Hematopoietic multipotent progenitor cell treated with erythropoietin and hydrocortisone succinate and interleukin-3 and kit ligand, for 8 days (in vitro differentiated cells): ENCODE measurements around the gene CLCN7.

Experiments used
- DNase-seq: peaks from one replicate; pipeline ENCODE4 v3.0.0-alpha.2; 2015

CLCN7 gene

GRCh38 chr16:1460602-1461138, 14.2 kb downstream of the CLCN7 start:
- DNase-seq = no peak

DNA sequence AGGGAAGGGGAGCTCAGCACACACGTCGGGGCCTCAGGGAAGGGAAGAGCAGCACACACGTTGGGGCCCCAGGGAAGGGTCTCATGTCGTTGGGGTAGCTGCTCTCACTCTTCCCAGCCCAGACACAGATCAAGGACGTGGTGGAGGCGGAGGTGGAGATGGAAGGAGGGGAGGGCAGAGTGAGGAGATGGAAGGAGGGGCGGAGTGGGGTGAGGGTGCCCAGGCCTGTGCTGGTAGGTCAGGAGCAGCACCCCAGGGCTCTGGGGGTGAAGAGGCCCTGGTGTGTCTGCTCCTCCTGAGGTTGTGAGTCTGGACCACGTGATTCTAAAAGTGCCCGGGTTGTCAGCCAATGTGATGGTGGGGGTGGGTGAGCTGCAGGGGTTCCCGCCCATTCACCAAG, 14.9 kb downstream of the CLCN7 start:
- DNase-seq = no peak

DNA sequence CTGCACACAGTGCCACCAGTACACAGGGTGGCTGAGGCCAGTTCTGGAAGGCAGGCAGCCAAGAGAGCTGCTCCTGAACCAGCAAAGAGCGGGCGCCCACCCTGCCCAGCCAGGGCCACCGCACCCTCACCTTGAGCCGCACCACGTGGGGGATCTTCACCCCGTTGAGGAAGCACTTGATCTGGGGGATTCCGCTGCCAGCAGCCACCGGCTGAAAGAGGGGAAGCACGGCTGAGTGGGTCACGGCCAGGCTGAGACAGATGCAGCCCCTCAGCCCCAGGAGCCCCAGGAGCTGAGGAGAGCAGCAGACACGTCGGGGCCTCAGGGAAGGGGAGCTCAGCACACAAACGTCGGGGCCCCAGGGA, 15.9 kb downstream of the CLCN7 start:
- no peak for DNase-seq

GRCh38 chr16:1458336-1458976, 16.4 kb downstream of the CLCN7 start:
- no peak for DNase-seq

DNA sequence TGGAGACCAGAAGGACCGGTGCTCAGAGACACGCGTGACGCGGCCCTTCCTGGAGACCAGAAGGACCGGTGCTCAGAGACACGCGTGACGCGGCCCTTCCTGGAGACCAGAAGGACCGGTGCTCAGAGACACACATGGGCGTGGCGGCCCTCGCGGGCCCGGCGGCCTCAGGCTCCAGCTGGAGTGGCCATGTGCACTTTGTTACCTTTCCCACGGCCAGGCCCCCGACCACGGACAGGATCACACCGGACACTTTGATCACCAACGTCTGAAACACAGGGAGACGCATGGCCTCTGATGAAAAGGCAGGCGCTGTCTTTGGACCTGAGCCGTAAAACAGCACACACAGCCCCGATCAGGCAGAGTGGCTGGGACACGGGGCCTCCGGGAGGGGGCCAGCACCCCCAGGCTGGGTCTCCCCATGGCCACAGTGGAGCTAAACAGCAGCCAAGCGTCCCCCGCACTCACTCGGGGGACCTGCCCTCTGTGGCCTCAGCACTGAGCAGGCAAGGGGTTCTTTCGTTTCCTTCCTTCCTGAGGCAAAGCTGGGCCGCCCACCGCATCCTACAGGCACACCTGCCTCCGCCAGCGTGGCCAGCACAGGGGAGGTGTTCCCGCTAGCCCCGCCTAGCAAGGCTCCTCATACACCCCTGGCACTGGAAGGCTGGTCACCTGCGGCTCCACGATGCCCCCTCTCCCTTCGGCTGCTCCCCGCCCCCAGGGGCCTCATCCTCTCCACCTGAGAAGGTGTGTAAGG, 17.2 kb downstream of the CLCN7 start:
- no peak for DNase-seq

DNA sequence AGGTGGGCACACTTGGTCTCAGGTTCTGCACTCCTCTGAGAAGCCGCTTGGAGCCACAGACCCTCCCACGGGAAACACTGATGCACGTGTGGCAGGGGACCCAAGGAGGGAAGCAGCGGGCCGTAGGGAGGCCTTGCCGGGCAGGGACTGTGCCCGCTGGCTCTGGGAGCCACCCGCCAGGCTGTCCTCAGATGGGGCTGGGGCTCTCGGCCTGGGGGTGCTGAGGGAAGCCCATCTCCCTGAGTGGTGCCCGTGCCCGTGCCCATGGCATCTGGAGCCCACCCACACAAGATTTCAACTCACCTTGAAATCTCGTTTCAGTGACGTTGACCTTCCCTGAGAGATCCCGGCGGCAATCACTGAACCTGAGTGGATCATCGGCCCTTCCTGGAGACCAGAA, 17.9 kb downstream of the CLCN7 start:
- DNase-seq = no peak

- DNase-seq = no peak
These were observed 19.3 kb downstream of the CLCN7 start for GRCh38 chr16:1455190-1456171.

DNA sequence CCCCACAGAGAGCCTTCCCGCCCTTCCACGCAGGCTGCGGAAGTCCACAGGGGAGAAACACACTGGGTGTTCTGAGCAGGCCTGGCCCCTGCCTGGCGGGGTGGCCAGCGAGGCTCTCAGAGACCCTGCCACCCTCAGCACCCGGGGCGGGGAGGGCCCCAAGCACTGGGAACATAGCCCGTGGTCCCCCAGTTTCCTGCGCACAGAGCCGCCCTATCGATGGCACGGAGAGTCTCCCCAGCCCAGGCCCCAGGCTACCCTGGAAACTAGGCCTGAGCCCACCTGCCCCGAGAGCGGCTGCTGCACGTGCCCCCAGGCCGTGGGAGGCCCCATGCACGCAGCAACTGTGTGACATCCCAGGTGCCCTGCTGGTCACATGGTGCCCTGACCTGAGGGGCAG, 20.3 kb downstream of the CLCN7 start:
- no peak for DNase-seq

DNA sequence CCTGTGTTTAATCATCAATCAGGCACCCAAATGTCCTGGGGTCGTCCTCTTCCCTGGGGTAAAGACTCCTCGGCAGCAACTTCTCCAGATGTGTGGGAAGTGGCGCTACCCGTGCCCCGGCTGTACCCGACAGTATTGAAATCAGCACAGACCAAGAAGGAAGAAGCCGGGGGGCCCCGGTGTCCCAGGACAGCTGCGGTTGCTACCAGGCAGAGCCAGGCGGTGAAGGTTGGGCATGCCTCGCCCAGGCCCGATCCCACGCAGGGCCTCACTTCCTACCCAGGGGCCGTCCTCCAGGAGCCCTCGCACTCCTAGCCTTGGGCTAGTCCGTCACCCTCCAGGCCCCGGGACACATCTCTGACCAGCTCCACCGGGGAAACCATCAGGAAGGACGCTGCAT, 21.5 kb downstream of the CLCN7 start:
- no peak for DNase-seq

GRCh38 chr16:1452530-1452929, 22.3 kb downstream of the CLCN7 start:
- no peak for DNase-seq

- no peak for DNase-seq
These were observed 23.0 kb downstream of the CLCN7 start for GRCh38 chr16:1451702-1452392.

GRCh38 chr16:1450841-1451240, 24.0 kb downstream of the CLCN7 start:
- no peak for DNase-seq

GRCh38 chr16:1450218-1450617, 24.6 kb downstream of the CLCN7 start:
- no peak for DNase-seq

- DNase-seq = no peak
These were observed 25.5 kb downstream of the CLCN7 start for GRCh38 chr16:1449201-1449788.

DNA sequence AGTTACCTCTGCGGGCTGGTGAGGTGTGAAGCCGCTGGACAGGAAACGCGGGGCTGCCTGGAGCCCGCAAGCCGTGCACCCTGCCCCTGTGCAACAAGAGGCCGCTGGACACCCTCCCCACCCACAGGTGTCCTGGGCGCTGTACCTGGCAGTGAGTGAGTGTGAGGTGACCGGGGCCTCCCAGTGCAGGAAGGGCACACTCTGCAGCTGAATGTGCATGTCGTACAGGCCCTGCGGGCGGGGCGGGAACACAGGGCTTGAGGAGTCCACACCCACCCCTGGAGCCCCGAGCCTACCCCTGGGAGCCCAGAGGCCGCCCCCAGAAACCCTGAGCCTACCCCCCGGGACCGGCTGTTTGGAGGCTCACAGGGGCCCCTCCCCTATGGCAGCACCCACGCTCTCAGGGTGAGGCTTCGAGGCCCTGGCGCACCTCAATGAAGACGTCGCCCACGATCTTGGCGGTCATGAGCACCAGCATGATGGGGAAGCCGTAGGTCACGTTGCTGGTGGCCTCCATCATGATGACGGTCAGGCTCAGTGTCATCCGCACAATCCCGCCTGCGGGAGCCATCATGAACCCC, 26.2 kb downstream of the CLCN7 start:
- DNase-seq = no peak

DNA sequence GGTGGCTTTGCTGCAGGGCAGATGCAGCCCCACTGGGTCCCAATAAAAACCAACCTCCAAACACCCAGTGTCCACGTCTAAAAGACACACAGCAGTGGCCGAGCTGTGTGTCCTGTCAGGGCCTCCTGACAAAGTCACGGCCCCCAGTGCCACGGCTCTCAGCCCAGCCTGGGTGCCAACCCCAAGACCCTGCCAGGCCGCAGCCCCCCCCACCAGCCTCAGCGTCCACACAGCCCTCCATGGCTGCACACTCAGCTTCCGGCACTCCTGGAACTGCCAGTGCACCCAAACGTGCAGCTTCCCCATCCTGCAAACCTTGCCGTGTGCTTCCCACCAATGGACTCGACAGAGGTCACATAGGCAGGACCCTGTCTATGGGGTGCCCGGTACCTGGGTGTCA, 26.9 kb downstream of the CLCN7 start:
- DNase-seq = no peak

DNA sequence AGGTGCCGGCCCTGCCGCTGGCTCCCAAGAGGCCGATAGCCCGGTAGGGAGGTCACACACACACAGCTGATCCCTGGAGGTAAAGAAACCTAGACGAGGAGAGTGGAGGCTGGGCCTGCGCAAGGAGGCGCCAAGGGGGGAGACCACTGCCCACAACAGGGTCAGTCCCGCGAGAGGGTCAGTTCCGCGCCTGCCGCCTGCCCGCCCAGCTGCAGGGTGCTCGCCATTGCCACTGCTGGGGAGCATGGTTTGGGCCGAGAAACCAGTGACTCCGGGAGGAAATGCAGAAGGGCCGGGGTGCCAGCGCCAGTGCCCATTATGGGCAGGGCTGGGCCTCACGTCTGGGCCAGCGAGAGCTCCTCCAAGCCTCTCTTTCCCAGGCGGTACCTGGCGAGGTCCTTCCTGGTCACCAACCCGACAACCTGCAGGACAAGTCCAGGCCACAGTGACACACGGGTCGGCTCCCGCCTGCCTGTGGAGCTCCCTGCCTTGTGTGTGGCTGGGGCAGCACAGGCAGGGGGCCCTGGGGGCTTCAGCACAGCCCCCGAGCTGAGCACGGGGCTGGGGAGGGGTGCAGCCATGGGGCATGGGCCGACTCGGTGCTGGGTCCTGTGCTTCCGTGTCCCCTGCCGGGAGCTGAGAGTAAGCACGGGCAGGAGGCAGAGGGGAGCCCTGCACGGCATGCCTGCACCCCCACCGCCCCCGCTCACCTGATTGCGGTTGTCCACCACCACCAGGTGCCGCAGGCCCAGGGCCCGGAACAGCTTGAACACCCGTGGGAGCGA, 28.3 kb downstream of the CLCN7 start:
- DNase-seq = no peak

- no peak for DNase-seq
These were observed 29.2 kb downstream of the CLCN7 start for GRCh38 chr16:1445518-1446203.

DNA sequence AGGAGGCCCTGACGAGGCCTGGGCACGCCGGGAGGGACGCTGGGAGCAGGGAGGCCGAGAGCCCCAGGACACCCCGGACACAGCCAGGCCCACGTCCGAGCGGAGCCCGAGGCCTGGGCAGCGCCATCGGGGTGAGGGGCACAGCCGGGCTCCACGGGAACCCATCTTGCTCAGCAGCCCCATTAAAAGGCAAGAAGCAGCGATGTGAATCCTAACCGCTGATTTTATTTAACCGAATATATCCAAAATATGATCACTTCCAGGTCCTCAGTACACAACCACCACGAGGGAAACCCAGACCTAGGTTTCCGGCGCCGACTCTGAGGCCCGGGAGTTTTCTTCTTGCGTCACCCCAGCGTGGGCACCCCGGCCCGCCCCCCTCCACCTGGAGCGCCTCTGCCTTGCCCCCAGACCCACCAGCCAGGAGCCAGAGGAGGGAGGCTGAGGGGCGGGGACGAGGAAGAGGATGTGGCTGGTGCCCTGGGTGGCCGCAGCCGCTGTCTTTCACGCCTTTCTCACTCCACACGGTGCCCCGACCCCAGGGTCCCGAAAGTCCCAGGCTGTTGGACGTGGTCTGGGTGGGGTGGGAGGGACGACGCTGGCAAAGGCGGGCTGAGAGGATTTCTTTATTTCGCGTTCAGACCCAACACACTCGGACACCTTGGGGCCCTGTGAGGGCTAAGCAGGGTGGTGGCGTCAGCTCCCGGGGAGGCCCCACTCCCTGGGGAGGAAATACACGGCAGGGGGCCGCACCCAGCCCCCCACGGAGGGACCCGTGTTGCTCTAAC, 29.9 kb downstream of the CLCN7 start:
- no peak for DNase-seq
